GM21786 (cell line): Measurements from ENCODE around the gene BAHD1.

Experiments used
- ATAC-seq: cut with Tn5 transposase; IDR thresholded peaks from one replicate; pipeline ENCODE4 v1.9.1; 2021; ENCODE audit not compliant: unreplicated experiment

Gene BAHD1

GRCh38 chr15:40464595-40465185 lies 23.9 kb downstream of the BAHD1 start:
- no peak for ATAC-seq

- ATAC-seq: no peak
These were observed 25.2 kb downstream of the BAHD1 start for GRCh38 chr15:40465939-40466338.

GRCh38 chr15:40466426-40467260 lies 25.9 kb downstream of the BAHD1 start:
- no peak for ATAC-seq

- ATAC-seq: no peak
These were observed 26.5 kb downstream of the BAHD1 start for GRCh38 chr15:40467261-40467615.

GRCh38 chr15:40468898-40469331 lies 28.2 kb downstream of the BAHD1 start:
- no peak for ATAC-seq

GRCh38 chr15:40469776-40470390 lies 29.1 kb downstream of the BAHD1 start:
- ATAC-seq: no peak

GRCh38 chr15:40470423-40471104 lies 29.8 kb downstream of the BAHD1 start, which contains the start of gene CHST14:
Gene CHST14, plus strand, starts transcription at chr15:40470984. Its CDS starts 230 bp downstream, at chr15:40471214.
- peak; percentile 44 for ATAC-seq

GRCh38 chr15:40471105-40471807 lies 30.5 kb downstream of the BAHD1 start:
- ATAC-seq: peak; percentile 35

- ATAC-seq: peak; percentile 25
These were observed 31.0 kb downstream of the BAHD1 start for GRCh38 chr15:40471808-40472150.

GRCh38 chr15:40472171-40472727 lies 31.5 kb downstream of the BAHD1 start:
- ATAC-seq: no peak

- no peak for ATAC-seq
These were observed 33.8 kb downstream of the BAHD1 start for GRCh38 chr15:40474581-40474980.

- no peak for ATAC-seq
These were observed 37.0 kb downstream of the BAHD1 start for GRCh38 chr15:40477642-40478327.

- ATAC-seq: no peak
These were observed 38.3 kb downstream of the BAHD1 start for GRCh38 chr15:40479024-40479423.

GRCh38 chr15:40481341-40482074 lies 40.8 kb downstream of the BAHD1 start:
- ATAC-seq: no peak

- ATAC-seq: no peak
These were observed 43.2 kb downstream of the BAHD1 start for GRCh38 chr15:40483919-40484318.

- ATAC-seq: no peak
These were observed 45.5 kb downstream of the BAHD1 start for GRCh38 chr15:40486066-40486770.

- no peak for ATAC-seq
These were observed 47.3 kb downstream of the BAHD1 start for GRCh38 chr15:40487816-40488682.
